GM10266 (cell line): ENCODE results near the gene AKR1A1.
A peak's percentile ranks its signal among the peaks of the same experiment; 100 is the strongest.

Experiments
- DNase-seq: peaks from one replicate; pipeline ENCODE4 v3.0.0; 2012; ENCODE audit errors: extremely low spot score
- CTCF ChIP-seq: IDR thresholded peaks from 2 replicates; pipeline ENCODE4 v1.5.1; 2012; ENCODE audit warnings: mild to moderate bottlenecking, low read depth; ENCODE audit not compliant: control insufficient read depth, insufficient read depth; ENCODE audit errors: missing control alignments

The AKR1A1 gene

GRCh38 chr1:45574105-45574626 lies 23.5 kb downstream of the AKR1A1 start:
- DNase-seq: no peak
- no peak for TF ChIP-seq CTCF

- TF ChIP-seq CTCF: no peak
- DNase-seq: peak; percentile 95
Measured at GRCh38 chr1:45583264-45583665, 32.6 kb downstream of the AKR1A1 start.

- no peak for TF ChIP-seq CTCF
- peak; percentile 89 for DNase-seq
Measured at GRCh38 chr1:45583666-45584350, 33.2 kb downstream of the AKR1A1 start, which contains the start of gene NASP. Gene NASP (plus strand): TSS chr1:45584041. CDS start chr1:45584147, 106 bp downstream.

GRCh38 chr1:45584351-45585109 lies 33.9 kb downstream of the AKR1A1 start:
- TF ChIP-seq CTCF: peak; percentile 15
- DNase-seq: peak; percentile 89

GRCh38 chr1:45585110-45585426 lies 34.4 kb downstream of the AKR1A1 start:
- TF ChIP-seq CTCF: no peak
- no peak for DNase-seq

GRCh38 chr1:45585496-45586075 lies 35.0 kb downstream of the AKR1A1 start:
- no peak for TF ChIP-seq CTCF
- DNase-seq: no peak
